Fibroblast of skin of right biceps (primary cell): Measurements from ENCODE around the gene PRR5L.

ENCODE experiments used
- DNase-seq: peaks from one replicate; pipeline ENCODE4 v3.0.0-alpha.2; 2013

PRR5L gene

DNA sequence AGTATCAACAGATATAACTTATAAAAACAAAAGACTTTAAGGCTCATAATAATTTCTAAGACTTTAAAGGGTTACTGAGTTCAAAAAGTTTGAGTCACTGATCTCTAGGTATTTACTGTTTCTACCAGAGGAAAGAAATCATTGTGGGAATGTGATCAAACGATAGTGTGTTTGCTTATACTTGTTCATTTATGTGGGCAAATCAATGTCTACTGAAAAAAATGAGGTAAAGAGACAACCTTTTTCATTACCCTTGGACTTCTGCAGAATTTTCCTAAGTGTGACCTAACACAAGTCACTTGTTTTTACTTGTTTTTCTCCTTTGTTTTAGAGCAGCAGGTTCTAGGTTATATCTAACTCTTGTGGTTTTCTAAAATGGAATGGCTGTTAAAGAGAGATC is 65.4 kb downstream of the PRR5L start:
- no peak for DNase-seq

DNA sequence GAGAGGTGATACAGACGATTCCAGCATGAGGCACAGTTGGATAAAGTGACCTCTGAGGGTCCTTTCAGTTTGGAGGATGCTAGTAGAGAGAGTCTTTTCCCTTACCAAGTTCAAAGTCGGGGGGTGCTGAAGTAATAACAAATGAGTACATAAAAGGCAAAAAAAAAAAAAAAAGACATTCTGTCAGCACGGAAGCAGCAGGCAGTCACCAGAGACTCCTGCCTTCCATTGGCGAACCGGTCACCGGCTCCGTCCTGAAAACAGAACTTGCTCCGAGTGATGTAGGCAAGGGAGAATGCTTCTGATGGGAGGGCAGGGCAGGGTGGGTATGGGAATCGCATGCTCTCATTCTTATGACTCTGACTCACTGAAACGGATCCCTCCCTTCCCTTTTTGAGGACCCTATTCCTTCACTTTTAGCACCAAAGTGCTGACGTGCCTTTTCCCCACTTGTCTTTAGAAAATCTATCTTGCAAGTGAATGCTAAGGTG is 65.9 kb downstream of the PRR5L start:
- DNase-seq, result peak; percentile 93

DNA sequence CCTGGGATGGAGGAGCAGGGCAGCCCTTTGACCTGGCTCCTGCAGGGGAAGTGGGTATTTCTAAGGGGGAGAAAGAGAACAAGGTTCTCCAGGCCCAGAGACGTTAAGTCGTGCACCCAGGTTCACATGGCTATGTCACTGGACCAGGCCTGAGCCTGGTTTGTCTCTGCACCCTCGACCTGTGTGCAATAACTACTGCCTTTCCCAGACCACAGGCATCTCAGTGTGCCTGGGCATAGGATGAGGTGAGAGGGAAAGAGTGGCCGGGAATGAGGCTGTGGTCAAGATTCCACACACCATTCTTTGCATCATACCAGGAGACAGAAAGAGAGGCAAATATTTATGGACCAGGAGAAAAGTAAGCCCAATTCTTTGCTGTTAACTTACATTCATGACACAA is 66.8 kb downstream of the PRR5L start:
- peak; percentile 70 for DNase-seq

DNA sequence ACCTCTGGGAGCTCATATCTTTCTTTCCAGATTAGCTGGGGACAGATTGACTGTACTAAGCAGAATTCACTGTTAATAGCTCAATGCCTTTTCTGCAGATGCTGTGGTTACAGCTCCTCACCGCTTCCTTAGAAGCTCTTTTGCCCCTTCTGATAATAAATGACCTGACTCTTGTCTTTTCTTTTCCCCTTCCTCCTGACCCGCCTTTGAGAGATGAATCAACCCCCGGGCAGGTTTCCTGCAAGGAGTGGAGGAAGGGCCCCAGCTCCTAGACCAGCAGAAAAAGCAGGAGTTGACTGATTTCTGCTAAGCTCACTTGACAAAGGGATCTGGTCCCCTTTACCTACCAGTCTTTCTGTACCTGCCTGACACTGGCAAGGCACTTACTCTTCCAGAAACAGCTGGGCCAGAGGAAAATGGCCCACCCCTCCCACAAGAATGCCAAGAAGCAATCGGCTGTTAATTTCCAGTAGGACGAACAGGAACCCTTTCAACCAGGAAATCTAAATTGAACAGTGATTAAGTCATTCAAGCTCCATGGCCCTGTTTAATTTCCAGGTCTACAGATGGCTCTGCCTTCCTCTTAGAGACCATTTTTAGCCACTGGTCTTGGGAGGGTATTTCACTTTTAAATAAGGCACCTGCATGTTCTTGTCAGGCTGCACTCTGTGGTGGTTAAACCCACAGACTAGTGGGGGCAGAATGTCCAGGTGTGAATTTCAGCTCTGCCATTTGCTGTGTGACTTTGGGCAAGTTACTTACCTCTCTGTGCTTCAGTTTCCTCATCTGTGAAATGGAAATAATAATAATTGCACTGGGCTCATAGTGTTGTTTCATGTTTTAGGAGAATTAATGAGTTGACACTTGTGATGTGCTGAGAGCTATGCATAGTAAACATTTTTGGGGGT is 67.5 kb downstream of the PRR5L start:
- DNase-seq, result peak; percentile 36

DNA sequence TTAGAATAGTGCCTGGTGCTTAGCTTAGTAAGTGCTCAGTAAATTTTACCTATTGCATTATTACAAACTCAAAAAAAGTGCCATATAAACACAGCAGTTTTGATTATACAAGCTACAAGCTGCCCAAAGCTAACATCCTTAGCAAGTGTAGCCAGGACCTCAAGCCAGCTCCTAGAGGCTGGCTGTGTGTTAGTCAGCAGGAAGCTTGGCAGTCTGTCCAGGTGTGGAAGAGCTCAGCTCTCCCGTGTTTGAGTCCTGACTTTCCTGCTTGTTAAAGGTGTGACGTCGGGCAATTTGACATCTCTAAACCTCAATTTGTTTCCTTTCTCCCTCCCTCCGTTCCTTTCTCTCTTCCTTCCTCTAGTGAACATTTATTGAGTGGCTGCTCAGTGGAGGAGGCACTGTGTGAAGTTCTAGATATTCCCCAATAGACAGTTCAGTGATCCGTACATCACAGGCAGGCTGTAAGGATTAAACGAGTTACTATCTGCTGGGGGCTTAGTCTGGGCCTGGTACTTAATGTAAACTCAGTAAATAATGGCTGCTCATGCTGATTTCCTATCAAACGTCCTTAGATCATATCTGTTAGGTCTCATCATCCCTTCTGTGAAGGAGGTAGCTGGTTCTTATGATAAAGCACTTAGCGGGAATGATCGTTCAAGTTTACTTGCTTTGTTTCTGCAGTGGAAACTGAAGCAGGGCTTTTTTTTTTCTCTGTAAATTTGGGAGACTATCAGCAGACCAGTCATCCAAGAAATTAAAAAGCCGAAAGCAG is 68.7 kb downstream of the PRR5L start:
- DNase-seq, result no peak

DNA sequence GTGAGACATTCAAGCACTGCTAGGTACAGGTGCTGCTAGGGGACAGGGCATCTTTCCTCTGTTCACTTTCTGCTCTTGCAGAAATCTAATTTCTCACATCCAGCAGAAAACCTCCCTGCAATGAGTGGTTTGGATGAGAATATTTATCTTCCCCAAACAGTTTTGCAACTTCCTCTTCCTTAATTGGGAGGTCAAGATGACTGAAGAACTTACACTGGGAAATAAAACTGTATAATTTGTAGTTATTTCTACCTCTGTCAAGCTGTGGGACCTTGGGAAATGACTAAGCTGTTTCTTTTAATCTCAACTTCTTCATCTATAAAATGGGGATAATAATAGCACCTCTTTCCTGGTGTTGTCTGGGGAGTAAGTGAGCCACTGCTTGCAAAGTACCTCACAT is 69.8 kb downstream of the PRR5L start:
- DNase-seq, result no peak

DNA sequence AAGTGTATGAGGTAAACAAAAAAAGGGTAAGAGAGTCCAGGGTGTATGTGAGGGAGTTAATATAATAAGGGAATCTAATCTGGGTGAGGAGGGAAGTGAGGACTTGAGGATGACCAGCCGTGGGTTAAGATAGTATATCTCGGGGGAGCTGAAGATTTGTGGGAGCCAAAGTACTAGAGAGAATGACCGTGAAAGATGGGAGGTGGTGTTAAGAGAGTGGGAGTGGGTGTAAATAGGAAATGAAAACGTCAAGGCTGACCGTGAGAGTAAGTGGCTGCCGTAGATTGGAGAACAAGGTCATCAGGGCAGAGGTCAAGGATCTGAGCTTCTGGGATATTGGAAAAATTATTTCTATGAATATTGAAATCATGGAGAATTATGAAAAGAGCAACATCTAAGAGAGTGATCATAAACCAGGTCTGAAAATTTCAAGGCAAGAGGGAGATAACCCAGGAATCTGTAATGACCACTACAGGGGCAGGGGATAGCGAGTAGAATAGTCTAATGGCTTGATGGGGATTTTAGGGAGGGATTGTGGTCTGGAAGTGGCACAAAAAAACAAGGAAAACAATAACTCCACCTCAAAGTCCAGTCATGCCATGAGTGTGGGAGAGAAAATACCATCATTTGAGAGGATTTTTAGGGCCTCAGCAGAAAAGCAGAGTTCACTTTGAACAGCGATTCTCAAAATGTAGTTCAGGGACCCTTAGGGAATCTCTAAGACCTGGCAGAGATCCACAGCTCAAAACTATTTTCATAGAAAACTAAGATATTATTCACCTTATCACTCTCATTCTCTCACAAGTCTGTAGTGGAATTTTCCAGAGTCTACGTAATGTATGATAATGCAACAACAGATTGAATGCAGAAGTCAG is 72.0 kb downstream of the PRR5L start:
- DNase-seq, result no peak

DNA sequence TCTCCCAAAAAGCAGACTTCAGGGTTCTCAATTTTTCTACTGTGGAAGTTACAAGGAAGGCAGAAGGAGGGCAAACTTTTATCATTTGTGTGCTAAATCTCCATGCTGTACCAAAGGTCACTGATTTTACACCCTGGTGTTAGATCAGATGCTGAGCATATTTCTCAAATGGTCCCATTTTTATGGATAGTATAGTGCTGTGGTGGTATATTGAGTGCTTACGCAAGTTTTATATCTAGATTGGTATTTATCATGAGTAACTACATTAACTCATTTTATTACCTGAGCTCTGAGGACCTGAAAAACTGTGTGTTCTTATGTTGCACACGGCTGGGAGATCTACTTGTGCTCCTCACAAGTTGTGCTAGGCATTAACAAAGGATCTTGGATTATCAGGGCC is 75.1 kb downstream of the PRR5L start:
- no peak for DNase-seq

DNA sequence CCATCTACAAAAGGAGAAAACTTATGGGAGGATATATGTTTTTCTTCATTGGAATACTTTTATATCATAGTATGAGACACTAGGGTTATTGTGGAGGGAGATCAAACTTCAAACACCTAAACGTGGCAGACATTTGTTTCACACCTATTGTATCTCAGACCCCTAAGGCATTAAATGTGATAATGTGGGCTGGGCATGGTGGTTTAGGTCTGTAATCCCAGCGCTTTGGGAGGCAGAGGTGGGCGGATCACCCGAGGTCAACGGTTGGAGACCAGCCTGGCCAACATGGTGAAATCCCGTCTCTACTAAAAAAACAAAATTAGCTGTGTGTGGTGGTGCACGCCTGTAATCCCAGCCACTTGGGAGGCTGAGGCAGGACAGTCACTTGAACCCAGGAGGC is 75.5 kb downstream of the PRR5L start:
- no peak for DNase-seq

DNA sequence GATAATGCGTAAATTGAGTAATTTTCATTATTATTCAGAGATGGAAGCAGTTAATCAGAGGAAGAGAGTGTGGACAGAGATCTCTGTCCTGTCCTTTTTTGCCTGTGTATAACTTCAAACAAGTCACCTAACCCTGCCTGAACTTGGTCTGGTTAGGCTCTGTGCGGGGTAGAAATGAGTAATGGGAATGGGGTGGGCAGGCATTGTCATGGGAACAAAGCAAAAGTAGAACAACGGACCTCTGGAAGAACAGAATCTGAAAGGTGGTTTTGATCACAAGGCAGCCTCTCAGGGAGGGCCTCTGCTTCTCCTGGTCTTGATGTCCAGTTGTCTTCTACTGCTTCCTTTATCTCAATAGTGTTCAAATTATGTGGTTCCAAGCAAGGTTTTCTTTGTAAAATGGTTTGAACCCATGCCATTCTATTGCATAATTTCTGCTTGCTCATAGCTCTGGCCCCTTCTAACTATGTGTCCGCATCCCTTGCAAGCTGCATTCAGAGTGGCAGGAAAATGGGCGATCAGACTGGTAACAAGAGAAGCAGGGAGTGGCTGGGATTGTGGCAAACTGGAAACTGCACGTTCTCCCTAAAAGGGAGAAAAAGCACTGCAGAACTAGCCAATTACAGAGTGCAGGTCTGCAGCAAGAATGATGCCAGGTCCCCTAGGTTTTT is 76.1 kb downstream of the PRR5L start:
- peak; percentile 63 for DNase-seq

DNA sequence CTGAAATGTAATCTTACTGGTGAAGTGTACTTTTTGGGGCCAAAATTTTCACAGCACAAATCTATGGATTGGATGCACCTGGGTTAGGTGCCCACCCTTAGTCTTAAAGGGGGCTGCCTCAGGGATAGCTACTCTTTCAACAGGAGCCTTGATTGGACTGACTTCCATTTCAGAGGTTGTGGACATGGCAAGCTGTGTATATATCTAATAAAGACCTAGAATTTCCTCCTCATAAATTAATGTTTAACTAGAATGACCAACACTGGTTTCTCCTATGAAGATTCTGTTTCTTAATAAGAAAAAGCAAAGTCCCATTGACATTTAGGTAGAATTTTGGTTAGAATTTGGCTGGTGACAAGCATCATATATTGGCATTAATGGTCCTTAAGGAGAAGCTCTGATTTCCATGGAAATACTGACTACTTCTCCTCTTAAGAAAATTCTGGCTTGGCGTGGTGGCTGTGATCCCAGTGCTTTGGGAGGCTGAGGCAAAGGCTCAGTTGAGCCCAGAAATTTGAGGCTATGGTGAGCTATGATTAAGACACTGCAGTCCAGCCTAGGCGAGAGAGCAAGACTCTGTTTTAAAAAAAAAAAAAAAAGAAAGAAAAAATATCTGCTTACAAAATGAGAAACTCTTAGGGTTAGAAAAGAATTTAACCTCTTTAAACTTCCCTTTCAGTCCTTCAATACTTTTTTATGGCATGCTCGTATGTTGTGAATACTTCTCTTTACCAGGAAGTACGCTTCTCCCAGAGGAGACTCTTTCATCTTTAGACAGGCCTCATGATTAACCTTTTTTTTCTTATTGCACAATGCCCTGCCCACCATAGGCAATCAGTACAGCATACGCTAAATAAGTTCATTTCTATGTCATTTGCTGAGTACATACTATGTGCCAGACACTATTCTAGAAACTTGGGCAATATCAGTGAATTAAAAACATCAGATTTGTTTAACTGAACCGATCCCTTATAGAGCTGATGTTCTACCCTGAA is 77.2 kb downstream of the PRR5L start:
- no peak for DNase-seq

DNA sequence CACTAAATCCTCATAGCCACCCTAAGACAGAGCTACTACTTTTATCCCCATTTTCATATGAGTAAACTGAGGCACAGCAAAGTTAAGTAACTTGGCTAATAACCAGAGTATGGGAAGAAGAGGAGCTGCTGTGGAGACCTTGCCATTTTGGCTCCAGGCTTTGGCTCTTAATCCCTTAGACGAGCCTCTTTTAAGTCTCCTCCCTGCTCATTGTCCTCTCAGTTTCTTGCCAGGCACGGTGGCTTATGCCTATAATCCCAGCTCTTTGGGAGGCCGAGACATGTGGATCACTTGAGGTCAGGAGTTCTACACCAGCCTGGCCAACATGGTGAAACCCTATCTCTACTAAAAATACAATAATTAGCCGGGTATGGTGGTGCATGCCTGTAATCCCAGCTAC is 78.6 kb downstream of the PRR5L start:
- no peak for DNase-seq

DNA sequence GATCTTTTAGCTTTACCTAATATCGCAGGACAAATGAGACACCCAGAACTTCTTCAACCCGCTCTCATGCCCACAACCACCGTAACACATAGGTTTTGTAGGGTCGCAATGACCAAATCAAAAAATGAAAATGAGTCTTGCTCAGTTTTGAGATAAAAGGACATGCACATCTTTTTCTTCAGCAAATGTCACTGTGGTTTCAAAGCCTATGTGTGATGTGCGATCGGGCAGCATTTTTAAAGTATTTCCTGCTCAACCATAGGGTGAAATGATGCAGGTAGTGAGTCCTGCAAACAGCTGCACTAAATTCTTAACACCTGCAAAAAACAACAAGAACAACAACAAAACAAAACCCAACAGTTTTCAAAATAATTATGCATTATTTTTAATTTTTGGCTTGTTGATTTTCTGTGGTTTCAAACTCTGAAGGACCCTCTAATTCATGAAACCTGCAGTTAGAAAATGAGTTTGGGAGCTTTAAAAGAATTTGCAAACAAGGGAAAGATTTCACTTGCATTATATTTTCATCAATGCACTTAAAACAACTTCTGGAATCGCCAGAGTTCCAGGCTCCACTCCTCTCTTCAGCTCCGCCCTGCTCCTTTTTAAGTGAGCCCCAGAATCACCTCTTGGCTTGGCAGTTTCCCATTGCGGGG is 79.4 kb downstream of the PRR5L start:
- no peak for DNase-seq

DNA sequence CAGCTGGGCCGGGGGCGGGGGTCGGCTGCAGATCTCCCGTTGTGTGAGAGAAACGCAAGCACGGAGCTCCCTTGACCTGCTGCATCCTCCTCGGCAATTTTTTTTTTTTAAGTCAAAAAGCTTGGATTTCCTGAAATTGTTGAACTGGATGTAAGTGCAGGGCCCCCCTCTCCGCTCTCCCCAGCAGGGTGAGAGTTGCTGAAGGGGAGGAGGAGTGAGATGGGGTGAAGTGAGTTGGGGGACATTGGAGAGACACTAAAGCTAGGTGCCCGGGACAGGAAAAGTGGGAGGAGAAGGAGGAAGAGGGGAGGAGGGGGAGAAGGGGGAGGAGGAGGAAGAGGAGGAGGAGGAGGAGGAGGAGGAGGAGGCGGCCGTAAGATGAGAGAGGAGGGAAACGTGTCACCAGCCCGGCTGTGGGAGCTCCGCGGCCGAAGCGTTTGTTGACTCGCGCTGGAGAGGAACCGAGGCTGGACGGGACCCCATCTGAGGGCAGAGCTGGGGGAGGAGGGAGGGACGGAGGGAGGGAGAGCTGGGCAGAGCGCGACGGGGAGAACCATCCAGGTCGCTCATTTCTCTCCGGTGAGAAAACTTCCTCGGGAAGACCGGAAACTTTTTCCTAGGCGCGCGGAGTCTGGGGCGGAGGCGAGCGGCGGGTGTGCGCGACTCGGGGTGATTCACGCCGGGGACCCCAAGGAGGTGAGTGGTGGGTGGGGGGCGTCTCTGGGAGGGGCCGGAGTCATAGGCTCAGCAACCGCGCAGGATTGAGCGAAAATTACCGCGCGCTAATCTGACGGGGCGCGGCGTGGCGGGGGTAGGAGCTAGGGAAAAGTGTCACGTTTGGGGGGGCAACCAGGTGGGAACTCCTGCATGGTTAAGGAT is 80.2 kb downstream of the PRR5L start:
- DNase-seq, result peak; percentile 48

DNA sequence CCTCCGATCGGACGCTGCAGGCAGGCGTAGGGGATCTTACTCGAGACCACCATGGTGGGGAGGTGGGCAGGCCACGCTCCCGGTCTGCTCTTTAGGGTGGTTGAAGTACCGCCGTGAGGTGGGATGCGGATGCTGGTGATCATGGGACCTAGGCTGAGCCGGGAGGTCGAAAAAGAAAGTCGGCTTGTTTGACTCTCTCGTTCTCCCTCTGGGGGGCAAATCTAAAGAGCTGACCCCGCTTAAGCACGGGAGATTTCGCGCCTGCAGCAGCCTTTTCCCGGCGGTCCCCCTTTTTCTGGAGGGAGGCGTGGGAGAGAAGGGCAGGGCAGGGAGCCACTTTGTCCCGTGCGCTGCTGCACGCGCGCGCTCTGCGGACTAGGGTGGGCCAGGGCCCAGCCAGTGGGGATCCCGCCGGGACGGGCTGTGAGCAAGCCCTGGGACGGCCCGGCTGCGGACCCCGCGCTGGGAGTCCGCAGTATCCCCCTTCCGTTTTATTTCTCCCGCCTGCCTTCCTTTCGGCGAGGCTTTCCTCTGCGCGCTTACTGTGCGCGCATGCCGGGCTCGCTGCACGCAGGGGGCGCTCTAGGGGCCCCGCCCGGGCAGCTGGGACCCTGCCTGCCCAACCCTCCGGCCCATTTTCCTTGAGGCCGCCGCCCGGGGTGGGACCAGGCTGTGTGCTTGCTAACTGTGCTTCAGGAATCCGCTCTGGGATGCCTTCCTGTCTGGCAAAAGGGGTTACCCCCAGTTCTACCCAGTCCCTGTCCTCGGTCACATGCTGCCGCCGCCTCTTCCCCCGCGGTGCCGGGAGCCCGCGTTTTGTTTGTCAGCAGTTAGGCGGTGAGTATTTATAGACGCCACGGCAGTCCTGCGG is 81.0 kb downstream of the PRR5L start:
- peak; percentile 70 for DNase-seq

DNA sequence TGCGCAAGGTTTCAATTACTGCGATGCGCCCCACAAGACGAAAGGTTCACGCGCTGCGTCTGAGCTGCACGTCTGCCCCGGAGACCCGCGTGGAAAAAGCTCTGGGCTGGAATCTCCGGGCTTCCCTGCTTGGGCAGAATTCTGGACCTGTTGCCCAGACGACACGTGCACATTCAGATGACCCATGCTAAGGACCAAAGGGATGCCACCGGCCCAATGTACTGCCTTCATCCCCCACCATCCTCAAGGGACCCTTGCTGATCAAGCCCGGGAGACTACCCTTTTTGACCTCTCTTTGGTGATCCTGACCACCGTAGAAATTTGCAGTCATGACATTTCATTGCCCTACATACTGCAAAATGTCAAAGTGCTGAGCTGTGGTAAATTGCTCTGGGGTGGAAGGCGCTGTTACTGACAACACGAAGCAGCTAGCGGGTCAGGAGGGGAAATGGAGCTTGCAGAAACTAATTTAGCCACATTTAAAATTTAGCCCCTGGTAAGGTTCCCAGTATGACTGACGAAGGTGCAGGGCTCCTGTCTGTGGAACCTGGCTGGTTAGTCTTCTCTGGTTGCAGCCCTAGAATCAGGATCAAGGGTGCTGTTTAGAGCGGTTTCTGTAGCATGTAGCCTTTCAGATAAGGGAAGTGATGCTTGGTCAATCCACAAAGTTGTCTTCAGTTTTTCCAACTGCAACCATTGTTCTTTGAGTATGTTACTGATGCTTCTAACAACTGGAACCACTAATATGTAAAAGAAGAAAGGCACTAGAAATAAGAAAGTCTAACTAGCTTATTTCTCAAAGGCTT is 81.9 kb downstream of the PRR5L start:
- no peak for DNase-seq

DNA sequence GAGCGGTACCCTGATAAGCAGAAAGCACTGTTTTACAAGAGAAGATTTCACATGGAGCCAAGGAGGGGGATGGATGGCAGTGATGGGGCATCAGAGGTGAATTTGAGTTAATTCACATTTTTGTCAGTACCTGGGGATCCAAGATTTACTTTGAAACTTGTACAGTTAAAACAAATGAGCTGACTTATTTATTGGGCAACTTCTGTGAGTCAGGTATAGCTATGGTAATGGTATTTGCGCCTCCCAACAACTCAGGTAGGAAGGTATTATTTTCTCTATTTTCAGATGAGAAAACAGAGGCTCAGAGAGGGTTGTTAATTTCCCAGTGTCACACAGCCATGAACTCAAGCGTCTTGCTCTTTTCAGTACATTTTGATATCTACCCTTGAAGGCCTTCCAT is 83.6 kb downstream of the PRR5L start:
- DNase-seq, result no peak
